Panc1 (cell line): ENCODE measurements around the gene USF3. TPM values are rescaled to one million over a fixed set of nuclear protein-coding genes. Genes with fewer than 3 reads are reported as not detected.

Experiments used
- ATAC-seq: fragments of 200-7000 bp; cut with Tn5 transposase; 2 replicates; pipeline ENCODE4 v1.9.1; 2020; ENCODE audit warnings: mild to moderate bottlenecking, moderate library complexity
- BruUV-seq: library from RNA; stranded (reverse); fragments of 400-500 nt; replicated peaks from 2 replicates; lab custom pipeline; 2021; lab: Mats Ljungman, UMichigan
- CTCF ChIA-PET: fragments of 300-600 bp; sonication (Branson Sonifier 250); formaldehyde crosslinking; loops from one replicate; lab custom pipeline; 2022; ENCODE audit warnings: antibody characterized with exemption; lab: Charles Lee
- POLR2A ChIA-PET: fragments of 300-600 bp; sonication (Branson Sonifier 250); formaldehyde crosslinking; loops from one replicate; lab custom pipeline; 2022; ENCODE audit warnings: antibody characterized with exemption; lab: Charles Lee
- DNase-seq: peaks from one replicate; pipeline ENCODE4 v3.0.0-alpha.2; 2010; ENCODE audit warnings: low read depth, low spot score
- H3K27ac ChIP-seq: 2 replicates; pipeline ENCODE4 v1.5.1; 2011; ENCODE audit warnings: mild to moderate bottlenecking, low read length, inconsistent platforms
- H3K27me3 ChIP-seq: fragments of 200-500 bp; sonication (Bioruptor generic); 2 replicates; pipeline ENCODE4 v1.6.0; 2014; ENCODE audit warnings: low read length, inconsistent platforms; ENCODE audit not compliant: control insufficient read depth, insufficient read depth
- H3K36me3 ChIP-seq: fragments of 200-500 bp; sonication (Bioruptor generic); 2 replicates; pipeline ENCODE4 v1.5.1; 2014; ENCODE audit warnings: inconsistent platforms, mild to moderate bottlenecking, low read length, moderate library complexity; ENCODE audit not compliant: control insufficient read depth, insufficient read depth
- H3K4me1 ChIP-seq: 2 replicates; pipeline ENCODE4 v1.5.1; 2011; ENCODE audit warnings: inconsistent platforms, mild to moderate bottlenecking, low read length, moderate library complexity; ENCODE audit not compliant: control insufficient read depth, insufficient read depth
- H3K4me3 ChIP-seq, 2 experiments: 2 replicates each; pipeline ENCODE4 v1.5.1; 2011 to 2012; ENCODE audit warnings: low read depth in 2 of 2, low read length in 2 of 2, mild to moderate bottlenecking in 2 of 2, inconsistent platforms in 1 of 2, moderate library complexity in 1 of 2
- H3K9me3 ChIP-seq: fragments of 200-500 bp; sonication (Bioruptor generic); 2 replicates; pipeline ENCODE4 v1.5.1; 2014; ENCODE audit warnings: low read depth, mild to moderate bottlenecking, inconsistent platforms, low read length, moderate library complexity; ENCODE audit not compliant: control insufficient read depth, insufficient read depth
- POLR2AphosphoS5 ChIP-seq: IDR thresholded peaks from 2 replicates; pipeline ENCODE4 v1.6.1; 2012; ENCODE audit warnings: mild to moderate bottlenecking, low read depth, low read length, moderate library complexity
- SIN3A ChIP-seq: IDR thresholded peaks from 2 replicates; pipeline ENCODE4 v1.6.1; 2012; ENCODE audit warnings: low read depth, mild to moderate bottlenecking, low read length, moderate library complexity, borderline replicate concordance; ENCODE audit not compliant: insufficient read depth
- TCF7L2 ChIP-seq: IDR thresholded peaks from 2 replicates; pipeline ENCODE4 v1.6.1; 2011; ENCODE audit warnings: mild to moderate bottlenecking, low read depth, low read length, inconsistent platforms
- in situ Hi-C: cut with HindIII; loops from 2 replicates; pipeline ENCODE4 v1.10.0; 2016; ENCODE audit warnings: low sequenced_read_pairs, low pct_unique_long_range_greater_than_20kb
- intact Hi-C: fragments of 100-400 bp; cut with micrococcal nuclease; formaldehyde crosslinking; loops from one replicate; pipeline ENCODE4 v1.10.0; 2022; ENCODE audit not compliant: unreplicated experiment
- total RNA-seq: library from RNA; stranded (reverse); gene quantifications from one replicate; pipeline ENCODE4 v1.2.1, GENCODE V29; 2021; ENCODE audit not compliant: unreplicated experiment
- TF ChIP-seq, protein P1 (sequence below), 2 experiments: IDR thresholded peaks; 2 replicates each; pipeline ENCODE4 v1.6.1; 2011 to 2012; ENCODE audit warnings: low read depth in 2 of 2, control low read depth in 1 of 2, low read length in 1 of 2, mild to moderate bottlenecking in 1 of 2, moderate library complexity in 1 of 2; ENCODE audit not compliant: insufficient read depth in 1 of 2
- TF ChIP-seq, protein P2 (sequence below): fragments of 450-650 bp; IDR thresholded peaks from 2 replicates; pipeline ENCODE4 v1.5.1; 2017; ENCODE audit warnings: mild to moderate bottlenecking

Gene USF3
- total RNA-seq, 1 experiment from 2014 or later = 18.2 TPM

DNA sequence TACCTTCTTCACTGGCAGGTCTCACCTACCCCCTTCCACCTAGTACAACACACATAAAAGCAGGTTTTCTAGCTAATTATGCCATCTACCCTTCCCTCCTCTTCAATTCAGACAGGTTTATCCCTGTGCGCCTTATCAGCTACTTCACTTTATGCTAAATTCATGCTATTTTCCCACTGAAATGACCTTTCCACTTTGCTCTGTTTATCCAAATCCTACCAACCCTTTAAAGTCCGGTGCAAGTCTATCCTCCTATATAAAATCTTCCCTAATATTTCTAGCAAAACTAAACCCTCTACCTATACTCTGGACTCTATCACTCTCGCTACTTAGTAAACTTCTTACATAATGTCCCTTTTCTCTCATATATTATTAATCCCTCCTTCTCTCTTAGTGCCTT lies 6.0 kb downstream of the USF3 start:
- DNase-seq (no peak), ATAC-seq (no peak)
- TF ChIP-seq, protein P1, sequence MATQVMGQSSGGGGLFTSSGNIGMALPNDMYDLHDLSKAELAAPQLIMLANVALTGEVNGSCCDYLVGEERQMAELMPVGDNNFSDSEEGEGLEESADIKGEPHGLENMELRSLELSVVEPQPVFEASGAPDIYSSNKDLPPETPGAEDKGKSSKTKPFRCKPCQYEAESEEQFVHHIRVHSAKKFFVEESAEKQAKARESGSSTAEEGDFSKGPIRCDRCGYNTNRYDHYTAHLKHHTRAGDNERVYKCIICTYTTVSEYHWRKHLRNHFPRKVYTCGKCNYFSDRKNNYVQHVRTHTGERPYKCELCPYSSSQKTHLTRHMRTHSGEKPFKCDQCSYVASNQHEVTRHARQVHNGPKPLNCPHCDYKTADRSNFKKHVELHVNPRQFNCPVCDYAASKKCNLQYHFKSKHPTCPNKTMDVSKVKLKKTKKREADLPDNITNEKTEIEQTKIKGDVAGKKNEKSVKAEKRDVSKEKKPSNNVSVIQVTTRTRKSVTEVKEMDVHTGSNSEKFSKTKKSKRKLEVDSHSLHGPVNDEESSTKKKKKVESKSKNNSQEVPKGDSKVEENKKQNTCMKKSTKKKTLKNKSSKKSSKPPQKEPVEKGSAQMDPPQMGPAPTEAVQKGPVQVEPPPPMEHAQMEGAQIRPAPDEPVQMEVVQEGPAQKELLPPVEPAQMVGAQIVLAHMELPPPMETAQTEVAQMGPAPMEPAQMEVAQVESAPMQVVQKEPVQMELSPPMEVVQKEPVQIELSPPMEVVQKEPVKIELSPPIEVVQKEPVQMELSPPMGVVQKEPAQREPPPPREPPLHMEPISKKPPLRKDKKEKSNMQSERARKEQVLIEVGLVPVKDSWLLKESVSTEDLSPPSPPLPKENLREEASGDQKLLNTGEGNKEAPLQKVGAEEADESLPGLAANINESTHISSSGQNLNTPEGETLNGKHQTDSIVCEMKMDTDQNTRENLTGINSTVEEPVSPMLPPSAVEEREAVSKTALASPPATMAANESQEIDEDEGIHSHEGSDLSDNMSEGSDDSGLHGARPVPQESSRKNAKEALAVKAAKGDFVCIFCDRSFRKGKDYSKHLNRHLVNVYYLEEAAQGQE (IDR thresholded peaks at IDR 0.05; ENCODE audit: insufficient read depth in 1 of 2, low read depth in 2 of 2, low read length in 1 of 2) = no peak
- TF ChIP-seq, protein P2, sequence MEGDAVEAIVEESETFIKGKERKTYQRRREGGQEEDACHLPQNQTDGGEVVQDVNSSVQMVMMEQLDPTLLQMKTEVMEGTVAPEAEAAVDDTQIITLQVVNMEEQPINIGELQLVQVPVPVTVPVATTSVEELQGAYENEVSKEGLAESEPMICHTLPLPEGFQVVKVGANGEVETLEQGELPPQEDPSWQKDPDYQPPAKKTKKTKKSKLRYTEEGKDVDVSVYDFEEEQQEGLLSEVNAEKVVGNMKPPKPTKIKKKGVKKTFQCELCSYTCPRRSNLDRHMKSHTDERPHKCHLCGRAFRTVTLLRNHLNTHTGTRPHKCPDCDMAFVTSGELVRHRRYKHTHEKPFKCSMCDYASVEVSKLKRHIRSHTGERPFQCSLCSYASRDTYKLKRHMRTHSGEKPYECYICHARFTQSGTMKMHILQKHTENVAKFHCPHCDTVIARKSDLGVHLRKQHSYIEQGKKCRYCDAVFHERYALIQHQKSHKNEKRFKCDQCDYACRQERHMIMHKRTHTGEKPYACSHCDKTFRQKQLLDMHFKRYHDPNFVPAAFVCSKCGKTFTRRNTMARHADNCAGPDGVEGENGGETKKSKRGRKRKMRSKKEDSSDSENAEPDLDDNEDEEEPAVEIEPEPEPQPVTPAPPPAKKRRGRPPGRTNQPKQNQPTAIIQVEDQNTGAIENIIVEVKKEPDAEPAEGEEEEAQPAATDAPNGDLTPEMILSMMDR = no peak
- TF ChIP-seq SIN3A = no peak
- TF ChIP-seq TCF7L2 = no peak
- no peak for TF ChIP-seq POLR2AphosphoS5
- Histone ChIP-seq H3K4me1 (peaks cover 4% of the 10 kb centered on the region), H3K27me3 (no peaks in the 10 kb centered on the region), H3K4me3 (no peak overlapping the region), H3K36me3 (no peaks in the 10 kb centered on the region), H3K9me3 (no peaks in the 10 kb centered on the region), H3K27ac (no peak overlapping the region)
- CTCF ChIA-PET = no interaction called here
- BruUV-seq = no TSS peak
- in situ Hi-C loops = no loop called here
- POLR2A ChIA-PET = no interaction called here
- intact Hi-C loops = no loop called here

DNA sequence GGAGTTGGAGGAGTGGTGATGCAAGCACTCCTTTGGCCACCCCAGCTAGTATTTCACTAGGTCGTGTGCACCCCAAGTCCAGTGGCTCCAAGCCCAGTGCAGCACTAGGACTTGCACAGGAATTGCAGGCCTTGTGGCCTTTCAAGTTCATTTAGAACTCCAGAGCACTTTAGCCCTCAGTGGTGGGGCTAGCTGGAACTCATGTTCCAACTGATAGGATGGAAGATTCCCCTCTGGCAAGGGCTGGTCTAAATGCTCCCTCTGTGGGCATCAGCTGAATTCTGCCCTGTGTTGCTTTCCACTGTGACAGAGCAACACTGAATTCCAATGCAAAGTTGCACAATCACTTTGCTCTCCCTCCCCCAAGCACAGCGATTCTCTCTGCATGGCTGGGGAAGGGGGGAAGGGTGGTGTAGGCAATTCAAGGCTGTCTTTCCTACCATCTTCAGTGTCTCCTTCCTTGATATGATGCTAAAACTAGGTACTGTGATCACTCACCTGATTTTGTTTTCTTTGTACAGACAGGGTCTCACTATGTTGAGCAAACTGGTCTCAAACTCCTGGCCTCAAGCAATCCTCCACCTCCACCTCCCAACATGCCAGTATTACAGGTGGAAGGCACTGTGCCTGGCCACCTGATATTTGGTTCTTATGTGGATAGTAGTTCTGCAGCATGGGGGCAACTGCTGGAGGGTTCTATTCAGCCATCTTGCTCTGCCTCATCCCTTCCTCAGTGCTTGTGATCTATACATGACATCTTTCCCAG lies 10.3 kb downstream of the USF3 start:
- Histone ChIP-seq H3K36me3 (no peaks in the 10 kb centered on the region), H3K9me3 (peaks cover 4% of the 10 kb centered on the region; the same call in 1 of the 2 replicates), H3K27ac (no peak overlapping the region), H3K4me1 (no peaks in the 10 kb centered on the region), H3K4me3 (no peak overlapping the region), H3K27me3 (no peaks in the 10 kb centered on the region)
- intact Hi-C loops (no loop called here), in situ Hi-C loops (no loop called here)
- ATAC-seq (no peak), DNase-seq (no peak)
- ChIA-PET POLR2A (no interaction called here), CTCF (no interaction called here)
- no TSS peak for BruUV-seq
- TF ChIP-seq SIN3A = no peak
- TF ChIP-seq TCF7L2 = no peak
- TF ChIP-seq, protein P2 = no peak
- no peak for TF ChIP-seq POLR2AphosphoS5
- TF ChIP-seq, protein P1 (IDR thresholded peaks at IDR 0.05; ENCODE audit: insufficient read depth in 1 of 2, low read depth in 2 of 2, low read length in 1 of 2) = no peak
